GM12864 (cell line): ENCODE measurements around the gene MAST4.

Source experiments
- DNase-seq: peaks from one replicate; pipeline ENCODE4 v3.0.0-alpha.2; 2011; ENCODE audit warnings: low read depth
- H3K4me3 ChIP-seq: 2 replicates; pipeline ENCODE4 v1.5.1; 2011; ENCODE audit warnings: mild to moderate bottlenecking, low read depth, low read length, control low read depth
- CTCF ChIP-seq: IDR thresholded peaks from 2 replicates; pipeline ENCODE4 v1.5.1; 2011; ENCODE audit warnings: low read depth, mild to moderate bottlenecking, moderate library complexity, low read length, control low read depth, inconsistent platforms; ENCODE audit errors: missing control alignments

Gene MAST4

DNA sequence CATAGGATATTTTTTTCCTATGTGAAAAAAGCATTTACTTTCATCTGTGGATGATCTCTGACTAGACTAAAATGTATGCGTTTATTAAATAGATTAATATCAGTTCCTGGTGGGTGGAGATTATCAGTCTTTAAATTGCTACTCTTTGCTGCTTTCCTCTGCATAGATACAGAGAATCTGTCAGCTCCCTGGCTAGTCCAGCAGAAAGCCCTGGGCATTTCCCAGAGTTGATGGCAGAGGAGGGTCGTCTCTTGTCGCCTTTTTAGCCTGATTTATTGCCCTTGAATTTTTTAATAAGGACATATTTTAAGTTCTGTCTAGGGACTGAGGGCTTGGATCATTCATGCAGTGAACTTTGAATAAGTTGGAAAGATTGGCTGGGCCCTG is 434.9 kb downstream of the MAST4 start:
- DNase-seq, result no peak
- H3K4me3 ChIP-seq, result no peak overlapping the region
- TF ChIP-seq CTCF, result no peak

DNA sequence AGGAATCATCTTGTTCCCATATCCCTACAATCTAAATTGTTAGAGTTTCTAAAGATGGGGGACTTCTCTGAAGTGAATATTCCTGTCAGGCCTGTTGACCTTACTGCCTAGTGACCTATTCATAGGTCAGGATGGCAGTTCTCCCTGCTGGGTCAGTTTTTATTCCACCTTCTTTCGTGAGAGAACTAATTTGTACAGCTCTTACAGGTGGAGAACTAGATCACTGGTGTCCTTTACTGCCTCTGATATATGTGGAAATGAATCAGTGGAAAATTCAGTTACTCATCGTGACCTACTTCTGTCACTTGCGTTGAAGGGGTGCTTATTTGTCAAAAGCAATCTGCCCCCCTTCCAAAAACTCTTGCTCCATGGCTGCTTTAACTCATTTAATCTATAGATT is 435.5 kb downstream of the MAST4 start:
- no peak for TF ChIP-seq CTCF
- no peak for DNase-seq
- H3K4me3 ChIP-seq, result no peak overlapping the region

DNA sequence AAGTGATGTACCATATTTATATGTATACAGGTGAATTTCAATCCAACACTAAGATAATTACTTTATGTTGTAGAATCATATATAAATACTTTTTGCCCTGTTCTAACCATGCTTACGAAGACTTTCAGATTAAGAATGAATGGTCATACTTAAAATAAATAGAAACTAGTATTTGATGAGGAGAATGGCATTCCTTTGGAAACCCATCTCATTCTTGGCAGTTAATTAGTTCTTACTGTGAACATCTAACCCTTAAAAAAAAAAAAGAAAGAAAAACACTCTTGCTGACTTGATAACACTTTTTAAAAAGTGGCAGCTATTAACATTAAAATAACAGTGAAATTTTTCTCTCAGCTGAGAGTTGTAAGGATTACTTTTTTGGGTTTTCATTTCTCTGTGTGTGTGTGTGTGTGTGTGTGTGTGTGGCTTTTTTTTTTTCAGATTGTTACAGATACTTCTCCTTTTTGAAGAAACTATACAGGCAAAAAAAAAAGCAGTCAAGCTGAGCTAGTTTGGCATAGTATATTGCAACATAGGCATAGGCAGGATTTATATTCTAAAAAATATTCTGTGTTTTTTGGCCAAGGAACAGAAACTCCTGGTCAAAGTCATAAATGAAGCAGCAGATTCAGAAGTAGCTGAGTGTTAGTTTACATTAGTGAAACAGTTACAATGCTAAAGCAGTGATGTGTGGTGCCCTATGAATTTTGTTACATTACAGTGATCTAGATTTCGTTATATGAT is 436.9 kb downstream of the MAST4 start:
- H3K4me3 ChIP-seq, result no peak overlapping the region
- TF ChIP-seq CTCF, result no peak

DNA sequence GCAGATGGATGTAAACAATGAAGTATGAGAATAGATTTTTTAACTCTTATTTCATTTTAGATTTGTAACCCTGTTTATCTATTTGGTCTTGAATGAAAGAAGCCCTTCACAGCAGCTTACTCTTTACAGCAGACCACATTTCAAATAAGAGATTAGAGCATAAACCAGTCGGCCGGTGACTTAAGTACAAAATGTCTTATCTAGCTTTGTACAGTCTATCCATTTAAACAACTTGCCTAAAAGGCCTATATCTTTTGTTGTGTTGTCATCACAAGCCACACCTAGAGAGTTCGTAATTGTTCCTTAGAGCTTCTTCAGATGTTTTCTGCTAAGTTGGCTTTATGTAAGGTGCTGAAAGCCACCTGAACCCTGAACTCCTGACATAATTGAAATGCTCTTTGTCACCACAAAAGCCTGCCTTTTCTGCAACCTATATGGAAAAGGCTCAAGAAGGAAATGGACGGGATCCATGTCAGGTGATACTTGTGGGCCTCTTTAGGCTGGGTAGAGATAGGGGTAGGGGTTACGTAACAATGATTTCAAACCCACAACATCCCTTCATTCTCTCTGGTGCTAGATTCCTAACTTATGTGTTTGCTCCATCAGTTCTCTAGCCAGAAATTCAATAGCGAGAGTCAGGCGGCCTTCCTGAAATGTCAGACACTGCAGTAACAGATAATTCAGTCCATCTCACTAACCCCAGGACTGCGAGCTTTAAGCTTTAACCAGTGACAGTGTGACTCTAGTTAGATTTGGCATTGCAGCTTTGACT is 437.9 kb downstream of the MAST4 start:
- H3K4me3 ChIP-seq, result no peak overlapping the region
- TF ChIP-seq CTCF, result no peak
- no peak for DNase-seq

More for the DNA sequence above, 436.9 kb downstream of the MAST4 start:
- DNase-seq, result no peak

- DNase-seq, result no peak
- TF ChIP-seq CTCF, result no peak
- H3K4me3 ChIP-seq, result no peak overlapping the region
These were observed 439.0 kb downstream of the MAST4 start for GRCh38 chr5:67035098-67035740.

GRCh38 chr5:67037171-67037570 is 441.0 kb downstream of the MAST4 start:
- H3K4me3 ChIP-seq, result no peak overlapping the region
- no peak for DNase-seq
- no peak for TF ChIP-seq CTCF
